Lower lobe of right lung (tissue), 2 donors: ENCODE measurements around the gene BTG2. TPM values are rescaled to one million over a fixed set of nuclear protein-coding genes. Genes with fewer than 3 reads are reported as not detected.

ENCODE experiments used
- ATAC-seq, 2 donors: fragments of 200-7000 bp; cut with Tn5 transposase; one replicate each; pipeline ENCODE4 v1.9.1; 2020 to 2022; ENCODE audit warnings: mild to moderate bottlenecking in 2 of 2, moderate library complexity in 2 of 2
- DNase-seq: peaks from one replicate; pipeline ENCODE4 v3.0.0-alpha.2; 2020
- H3K27ac ChIP-seq: fragments of 200-600 bp; one replicate; pipeline ENCODE4 v1.8.0; 2022
- H3K27me3 ChIP-seq: fragments of 200-600 bp; one replicate; pipeline ENCODE4 v1.8.0; 2022; ENCODE audit warnings: low read depth
- H3K36me3 ChIP-seq: fragments of 200-600 bp; one replicate; pipeline ENCODE4 v1.8.0; 2022; ENCODE audit warnings: mild to moderate bottlenecking
- H3K4me1 ChIP-seq: fragments of 200-600 bp; one replicate; pipeline ENCODE4 v1.8.0; 2022
- H3K4me3 ChIP-seq: fragments of 200-600 bp; one replicate; pipeline ENCODE4 v1.8.0; 2022; ENCODE audit warnings: mild to moderate bottlenecking
- H3K9me3 ChIP-seq: fragments of 200-600 bp; one replicate; pipeline ENCODE4 v1.8.0; 2022
- CTCF ChIP-seq: fragments of 200-600 bp; IDR thresholded peaks from one replicate; pipeline ENCODE4 v1.8.0; 2022; ENCODE audit warnings: antibody characterized with exemption, mild to moderate bottlenecking
- intact Hi-C: fragments of 100-400 bp; cut with DNase I; formaldehyde crosslinking; loops from one replicate; pipeline ENCODE4 v1.11.0; 2022
- total RNA-seq: library from RNA; stranded (reverse); fragmentation: NEBNext Ultra II Directional; extraction: Animal tissue kit (Norgen Biotek cat#: 25700); gene quantifications from one replicate; pipeline ENCODE4 v1.2.1, GENCODE V29; 2021
- donor health status: DM: no; HTN: yes; CAD: no; lungs with severe emphysema.

Gene BTG2
- total RNA-seq, 1 donor from 2014 or later: 96.7 TPM

- DNase-seq (peak; percentile 57), ATAC-seq (peak; percentile 49 to 56)
- Histone ChIP-seq H3K27ac (peak overlapping the region; percentile 97), H3K36me3 (no peaks in the 10 kb centered on the region), H3K4me3 (no peak overlapping the region), H3K4me1 (peaks cover 84% of the 10 kb centered on the region), H3K27me3 (no peaks in the 10 kb centered on the region), H3K9me3 (no peaks in the 10 kb centered on the region)
- intact Hi-C loops: no loop called here
- TF ChIP-seq CTCF: no peak
Observed at GRCh38 chr1:203324105-203325025, 19.0 kb downstream of the BTG2 start.

GRCh38 chr1:203325026-203325417 is 19.7 kb downstream of the BTG2 start:
- no peak for TF ChIP-seq CTCF
- no peaks in the 10 kb centered on the region for H3K36me3 ChIP-seq
- no peak for DNase-seq
- peak overlapping the region; percentile 97 for H3K27ac ChIP-seq
- no peaks in the 10 kb centered on the region for H3K9me3 ChIP-seq
- H3K4me1 ChIP-seq: peaks cover 79% of the 10 kb centered on the region
- H3K27me3 ChIP-seq: no peaks in the 10 kb centered on the region
- H3K4me3 ChIP-seq: no peak overlapping the region
- intact Hi-C loops: no loop called here
- ATAC-seq: no peak

- TF ChIP-seq CTCF: no peak
- Histone ChIP-seq H3K4me1 (peaks cover 74% of the 10 kb centered on the region), H3K27ac (peak overlapping the region; percentile 97), H3K36me3 (no peaks in the 10 kb centered on the region), H3K9me3 (no peaks in the 10 kb centered on the region), H3K27me3 (no peaks in the 10 kb centered on the region), H3K4me3 (no peak overlapping the region)
- intact Hi-C loops: no loop called here
- ATAC-seq (no peak), DNase-seq (peak; percentile 74)
Observed at GRCh38 chr1:203325418-203326091, 20.2 kb downstream of the BTG2 start.

- H3K27ac ChIP-seq: peak overlapping the region; percentile 97
- intact Hi-C loops: no loop called here
- no peaks in the 10 kb centered on the region for H3K9me3 ChIP-seq
- no peaks in the 10 kb centered on the region for H3K27me3 ChIP-seq
- peak; percentile 93 to 94 for ATAC-seq
- TF ChIP-seq CTCF: no peak
- H3K4me1 ChIP-seq: peaks cover 60% of the 10 kb centered on the region
- H3K4me3 ChIP-seq: peak overlapping the region; percentile 61
- DNase-seq: peak; percentile 97
- H3K36me3 ChIP-seq: no peaks in the 10 kb centered on the region
Observed at GRCh38 chr1:203326830-203327683, 21.7 kb downstream of the BTG2 start.
